Lower lobe of right lung (tissue), 2 donors: Measurements from ENCODE around the gene NPB. TPM values are rescaled to one million over a fixed set of nuclear protein-coding genes. Genes with fewer than 3 reads are reported as not detected.

Experiments used
- ATAC-seq, 2 donors: fragments of 200-7000 bp; cut with Tn5 transposase; one replicate each; pipeline ENCODE4 v1.9.1; 2020 to 2022; ENCODE audit warnings: mild to moderate bottlenecking in 2 of 2, moderate library complexity in 2 of 2
- DNase-seq: peaks from one replicate; pipeline ENCODE4 v3.0.0-alpha.2; 2020
- H3K27ac ChIP-seq: fragments of 200-600 bp; one replicate; pipeline ENCODE4 v1.8.0; 2022
- H3K27me3 ChIP-seq: fragments of 200-600 bp; one replicate; pipeline ENCODE4 v1.8.0; 2022; ENCODE audit warnings: low read depth
- H3K36me3 ChIP-seq: fragments of 200-600 bp; one replicate; pipeline ENCODE4 v1.8.0; 2022; ENCODE audit warnings: mild to moderate bottlenecking
- H3K4me1 ChIP-seq: fragments of 200-600 bp; one replicate; pipeline ENCODE4 v1.8.0; 2022
- H3K4me3 ChIP-seq: fragments of 200-600 bp; one replicate; pipeline ENCODE4 v1.8.0; 2022; ENCODE audit warnings: mild to moderate bottlenecking
- H3K9me3 ChIP-seq: fragments of 200-600 bp; one replicate; pipeline ENCODE4 v1.8.0; 2022
- CTCF ChIP-seq: fragments of 200-600 bp; IDR thresholded peaks from one replicate; pipeline ENCODE4 v1.8.0; 2022; ENCODE audit warnings: antibody characterized with exemption, mild to moderate bottlenecking
- intact Hi-C: fragments of 100-400 bp; cut with DNase I; formaldehyde crosslinking; loops from one replicate; pipeline ENCODE4 v1.11.0; 2022
- total RNA-seq: library from RNA; stranded (reverse); fragmentation: NEBNext Ultra II Directional; extraction: Animal tissue kit (Norgen Biotek cat#: 25700); gene quantifications from one replicate; pipeline ENCODE4 v1.2.1, GENCODE V29; 2021
- donor health status: DM: no; HTN: yes; CAD: no; lungs with severe emphysema.

NPB gene
- total RNA-seq, 1 donor from 2014 or later, result 0.71 TPM

GRCh38 chr17:81910840-81911276 is 8.8 kb downstream of the NPB start:
- peak overlapping the region; percentile 68 for H3K27ac ChIP-seq
- DNase-seq (no peak), ATAC-seq (peak in 1 of 2 donors; percentile 4)
- peaks cover 17% of the 10 kb centered on the region for H3K4me1 ChIP-seq
- no peak for TF ChIP-seq CTCF
- intact Hi-C loops, result no loop called here
- peaks cover 67% of the 10 kb centered on the region for H3K36me3 ChIP-seq
- H3K4me3 ChIP-seq, result peak overlapping the region; percentile 81
- no peaks in the 10 kb centered on the region for H3K27me3 ChIP-seq
- no peaks in the 10 kb centered on the region for H3K9me3 ChIP-seq

- intact Hi-C loops, result no loop called here
- H3K36me3 ChIP-seq, result peaks cover 63% of the 10 kb centered on the region
- H3K27ac ChIP-seq, result peak within 1 kb of the TSS; percentile 68
- H3K4me1 ChIP-seq, result peaks cover 23% of the 10 kb centered on the region
- peak; percentile 33 for TF ChIP-seq CTCF
- DNase-seq (peak; percentile 93), ATAC-seq (peak; percentile 96)
- no peaks in the 10 kb centered on the region for H3K9me3 ChIP-seq
- no peaks in the 10 kb centered on the region for H3K27me3 ChIP-seq
- H3K4me3 ChIP-seq, result peak within 1 kb of the TSS; percentile 81
These were observed 9.4 kb downstream of the NPB start, which contains the start of gene PCYT2 for GRCh38 chr17:81911277-81911961. Gene PCYT2, minus strand, starts transcription at chr17:81911399. Its CDS starts 44 bp downstream, at chr17:81911355.

- Histone ChIP-seq H3K4me3 (peak overlapping the region; percentile 17), H3K4me1 (peaks cover 28% of the 10 kb centered on the region), H3K27me3 (no peaks in the 10 kb centered on the region), H3K36me3 (peaks cover 57% of the 10 kb centered on the region), H3K9me3 (no peaks in the 10 kb centered on the region), H3K27ac (peak overlapping the region; percentile 53)
- DNase-seq (no peak), ATAC-seq (no peak)
- intact Hi-C loops, result no loop called here
- TF ChIP-seq CTCF, result no peak
These were observed 9.9 kb downstream of the NPB start for GRCh38 chr17:81911969-81912368.

GRCh38 chr17:81912441-81913309 is 10.6 kb downstream of the NPB start:
- Histone ChIP-seq H3K27me3 (no peaks in the 10 kb centered on the region), H3K4me1 (peaks cover 33% of the 10 kb centered on the region), H3K9me3 (no peaks in the 10 kb centered on the region), H3K36me3 (peaks cover 57% of the 10 kb centered on the region), H3K4me3 (no peak overlapping the region), H3K27ac (no peak overlapping the region)
- ATAC-seq, result no peak
- intact Hi-C loops, result no loop called here
- no peak for TF ChIP-seq CTCF
- DNase-seq, result no peak

- intact Hi-C loops, result no loop called here
- no peaks in the 10 kb centered on the region for H3K27me3 ChIP-seq
- no peak for DNase-seq
- peaks cover 38% of the 10 kb centered on the region for H3K4me1 ChIP-seq
- no peak overlapping the region for H3K4me3 ChIP-seq
- ATAC-seq, result no peak
- TF ChIP-seq CTCF, result no peak
- no peak overlapping the region for H3K27ac ChIP-seq
- H3K9me3 ChIP-seq, result no peaks in the 10 kb centered on the region
- H3K36me3 ChIP-seq, result peaks cover 51% of the 10 kb centered on the region
These were observed 11.5 kb downstream of the NPB start for GRCh38 chr17:81913394-81914102.
